ENCODE data around the gene USP32.

The USP32 gene

DNA sequence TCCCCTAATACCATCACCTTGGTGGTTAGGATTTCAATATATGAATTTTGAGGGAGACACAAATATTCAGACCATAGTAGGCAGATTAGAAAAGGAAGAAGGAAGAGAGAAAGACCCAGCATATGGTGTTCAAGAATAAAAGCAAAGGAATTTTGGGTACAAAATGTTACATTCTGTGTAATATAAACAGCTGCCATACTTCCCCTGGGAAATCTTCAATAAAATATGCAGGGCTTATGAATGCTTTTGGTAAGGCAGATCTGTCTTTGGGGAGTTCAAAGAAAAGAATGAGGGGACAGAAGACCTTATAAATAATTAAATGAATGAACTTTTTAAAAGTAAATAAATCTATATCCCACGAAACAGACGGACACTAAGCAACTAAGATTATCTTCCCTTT, 91.9 kb downstream of the USP32 start:
- no peak for DNase-seq (ENCODE audit: low read depth)

DNA sequence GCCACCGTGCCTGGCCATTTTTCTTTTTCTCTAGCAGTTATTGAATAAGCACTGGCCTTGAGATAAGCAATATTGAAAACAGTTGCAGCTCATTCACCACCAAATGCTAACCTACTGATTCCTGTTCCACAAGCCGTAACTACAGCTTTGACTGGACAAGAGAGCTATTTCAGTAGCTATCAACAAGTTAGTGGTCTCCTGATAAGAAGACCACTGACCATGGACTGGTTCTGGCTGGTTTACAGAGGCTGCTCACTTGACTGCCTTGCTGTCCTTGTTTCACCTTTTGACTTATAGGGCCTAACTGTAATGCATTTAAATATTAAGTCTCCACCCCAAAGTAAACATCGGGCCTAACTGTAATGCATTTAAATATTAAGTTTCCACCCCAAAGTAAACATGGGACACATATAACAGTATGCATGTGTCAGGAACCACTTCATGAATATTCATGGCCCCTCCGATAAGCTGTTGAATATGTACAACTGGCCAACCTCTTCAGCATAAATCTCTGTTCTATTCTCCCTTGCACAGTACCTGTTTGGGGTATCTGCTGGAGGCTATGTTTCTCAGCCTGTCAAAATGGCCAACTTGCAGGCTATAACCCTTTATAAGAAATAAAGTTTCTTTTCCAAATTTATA, 94.1 kb downstream of the USP32 start:
- DNase-seq (ENCODE audit: low read depth): no peak

- no peak for DNase-seq (ENCODE audit: low read depth)
These were observed 95.8 kb downstream of the USP32 start for GRCh38 chr17:60296177-60296576.

DNA sequence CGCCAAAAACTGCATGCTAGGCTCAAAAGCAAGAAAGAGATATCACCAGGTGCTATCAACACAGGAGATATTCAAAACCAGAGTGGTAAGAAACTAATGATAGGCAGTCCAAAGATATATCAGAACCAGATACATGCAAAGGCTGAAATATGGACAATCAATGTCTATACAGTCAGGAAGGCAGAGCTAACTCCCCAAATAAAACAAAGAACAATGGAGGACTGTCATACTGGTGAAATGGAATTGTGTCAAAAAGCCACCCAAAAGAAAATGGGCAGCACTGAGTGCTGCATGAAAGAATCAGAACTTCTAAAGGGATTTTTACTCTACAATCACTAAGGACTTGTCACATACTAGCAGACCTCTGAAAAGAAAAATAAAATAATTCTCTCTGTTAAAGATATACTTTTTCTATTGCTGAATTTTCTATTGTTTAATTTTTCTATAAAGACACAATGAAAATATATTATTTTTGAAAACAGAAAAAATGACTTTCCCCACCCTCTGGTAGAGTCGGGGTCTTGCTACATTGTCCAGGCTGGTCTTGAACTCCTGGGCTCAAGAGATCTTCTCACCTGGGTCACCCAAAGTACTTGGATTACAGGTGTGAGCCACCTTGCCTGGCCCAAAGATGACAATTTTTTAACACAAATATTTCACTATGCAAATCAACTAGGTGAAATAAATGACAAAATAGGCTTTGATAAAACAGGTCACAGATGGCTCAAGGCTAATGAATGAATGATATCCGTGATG, 98.2 kb downstream of the USP32 start:
- no peak for DNase-seq (ENCODE audit: low read depth)

GRCh38 chr17:60292697-60293096, 99.2 kb downstream of the USP32 start:
- no peak for DNase-seq (ENCODE audit: low read depth)

GRCh38 chr17:60284709-60285108, 107.2 kb downstream of the USP32 start:
- DNase-seq (ENCODE audit: low read depth): no peak

DNA sequence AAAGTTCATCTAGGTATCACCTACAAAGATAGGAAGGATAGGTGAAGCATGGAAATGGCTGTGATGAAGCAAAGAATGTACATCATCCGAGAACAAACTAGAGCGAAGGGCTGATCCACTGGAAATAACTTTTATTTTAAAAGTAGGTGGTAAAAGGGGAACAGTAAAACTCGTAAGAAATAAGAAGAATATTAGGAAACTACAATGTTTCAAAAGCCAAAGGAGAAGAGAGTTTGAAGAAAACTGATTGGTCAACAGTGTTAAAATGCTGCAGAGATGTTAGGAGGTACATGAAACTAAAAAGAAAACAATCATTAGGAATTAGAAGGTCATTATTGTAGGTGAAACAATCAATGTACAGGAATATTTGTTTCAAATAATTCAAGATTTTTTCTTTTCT, 108.1 kb downstream of the USP32 start:
- DNase-seq (ENCODE audit: low read depth): no peak

DNA sequence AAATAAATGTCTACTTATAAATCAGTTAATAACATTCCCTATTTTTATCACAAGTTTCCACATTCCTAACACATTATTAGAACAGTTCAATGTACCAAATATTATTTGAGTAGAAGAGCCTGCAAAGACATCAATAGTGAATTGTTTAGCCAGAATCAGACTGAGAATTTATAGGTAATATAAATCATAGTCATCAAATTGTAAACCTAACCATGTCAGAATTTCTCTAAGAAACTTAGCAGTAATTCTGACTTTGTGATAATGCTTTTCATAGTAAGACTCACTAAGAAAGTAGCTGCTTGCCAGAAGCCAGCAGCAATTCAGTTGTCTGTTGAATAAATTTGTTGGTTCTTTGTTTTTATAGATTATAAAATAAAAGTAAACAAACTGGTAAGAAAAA, 111.3 kb downstream of the USP32 start:
- no peak for DNase-seq (ENCODE audit: low read depth)

GRCh38 chr17:60278237-60278636, 113.7 kb downstream of the USP32 start:
- no peak for DNase-seq (ENCODE audit: low read depth)

- no peak for DNase-seq (ENCODE audit: low read depth)
These were observed 114.7 kb downstream of the USP32 start for GRCh38 chr17:60277258-60277657.

DNA sequence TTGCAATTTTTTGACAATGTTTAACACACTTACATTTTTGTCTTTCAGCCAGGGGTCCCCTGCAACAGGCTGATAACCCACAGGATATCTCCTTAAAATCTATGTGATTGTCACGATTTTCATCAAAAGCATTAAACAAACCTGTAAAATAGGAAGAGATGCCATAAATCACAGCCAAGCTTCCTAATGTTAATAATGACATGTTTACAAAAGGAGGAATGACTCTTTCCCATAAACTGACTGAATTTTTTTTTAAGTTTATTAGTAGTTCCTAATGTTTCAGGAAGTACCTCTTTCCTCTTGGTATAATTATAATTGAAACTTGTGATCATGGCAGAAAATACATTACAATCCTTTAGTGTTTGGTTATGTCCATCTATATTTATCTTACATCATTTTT, 122.5 kb downstream of the USP32 start:
- no peak for DNase-seq (ENCODE audit: low read depth)

- no peak for DNase-seq (ENCODE audit: low read depth)
These were observed 131.4 kb downstream of the USP32 start for GRCh38 chr17:60260540-60260939.

DNA sequence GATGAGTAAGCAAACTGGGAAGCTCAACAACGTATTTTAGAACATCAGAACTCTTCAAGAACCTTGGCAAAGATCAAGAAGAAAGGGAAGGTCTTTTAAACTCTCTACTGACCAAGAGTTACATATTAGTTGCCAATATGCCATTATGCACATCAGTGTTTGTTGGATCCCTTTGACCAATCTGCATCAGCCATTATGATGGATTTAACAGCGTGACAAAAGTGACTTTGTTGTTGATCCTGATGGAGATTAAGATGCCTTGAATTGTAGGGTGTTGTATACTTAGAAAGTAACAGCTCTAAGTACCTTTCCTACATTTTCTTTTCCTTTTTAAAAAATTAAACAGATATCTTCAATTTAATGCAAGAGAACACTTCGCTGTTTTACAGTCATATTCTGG, 133.6 kb downstream of the USP32 start:
- DNase-seq (ENCODE audit: low read depth): no peak

GRCh38 chr17:60256174-60256573, 135.8 kb downstream of the USP32 start:
- no peak for DNase-seq (ENCODE audit: low read depth)

DNA sequence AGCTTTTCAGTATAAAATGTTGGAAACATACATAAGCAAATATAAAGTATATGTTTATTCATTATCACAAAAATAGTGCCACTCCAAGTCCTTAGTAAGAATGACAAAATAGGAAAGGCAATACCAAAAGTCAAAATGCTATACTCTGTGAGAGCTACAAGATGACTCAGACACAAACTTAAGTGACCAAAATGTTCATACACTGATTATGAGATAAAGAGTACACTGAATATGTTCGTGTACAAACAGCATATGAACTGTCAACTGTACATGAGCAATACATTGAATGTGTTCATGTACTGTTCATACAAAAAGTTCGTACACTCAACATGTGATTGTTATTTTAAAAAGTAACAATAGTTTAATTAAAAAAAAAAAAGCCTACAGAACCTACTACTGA, 138.9 kb downstream of the USP32 start:
- DNase-seq (ENCODE audit: low read depth): no peak

- DNase-seq (ENCODE audit: low read depth): no peak
These were observed 139.5 kb downstream of the USP32 start for GRCh38 chr17:60252459-60252858.

- no peak for DNase-seq (ENCODE audit: low read depth)
These were observed 142.6 kb downstream of the USP32 start for GRCh38 chr17:60249290-60249826.

GRCh38 chr17:60248618-60249289, 143.2 kb downstream of the USP32 start:
- DNase-seq (ENCODE audit: low read depth): no peak

DNA sequence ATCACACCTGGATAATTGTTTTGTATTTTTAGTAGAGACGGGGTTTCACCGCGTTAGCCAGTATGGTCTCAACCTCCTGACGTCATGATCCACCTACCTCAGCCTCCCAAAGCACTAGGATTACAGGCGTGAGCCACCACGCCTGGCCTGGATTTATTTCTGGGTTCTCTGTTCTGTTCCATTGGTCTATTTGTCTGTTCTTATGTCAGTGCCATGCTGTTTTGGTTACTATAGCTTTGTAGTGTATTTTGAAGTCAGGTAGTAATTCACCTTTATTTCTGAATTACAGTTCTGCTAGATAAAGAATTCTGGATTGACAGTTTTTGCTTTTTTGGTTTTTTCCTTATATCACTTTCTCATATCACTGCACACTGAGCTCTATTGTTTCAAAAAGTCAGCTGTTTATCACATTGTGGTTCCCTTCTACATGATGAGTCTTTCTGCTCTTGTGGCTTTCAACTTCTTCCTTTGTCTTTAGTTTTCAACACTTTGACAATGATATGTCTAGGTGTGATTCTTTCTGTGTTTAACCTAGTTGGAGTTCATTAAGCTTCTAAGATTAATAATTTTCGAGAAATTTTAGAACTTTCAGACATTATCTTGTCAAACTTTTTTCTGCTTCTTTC, 144.0 kb downstream of the USP32 start:
- DNase-seq (ENCODE audit: low read depth): no peak

DNA sequence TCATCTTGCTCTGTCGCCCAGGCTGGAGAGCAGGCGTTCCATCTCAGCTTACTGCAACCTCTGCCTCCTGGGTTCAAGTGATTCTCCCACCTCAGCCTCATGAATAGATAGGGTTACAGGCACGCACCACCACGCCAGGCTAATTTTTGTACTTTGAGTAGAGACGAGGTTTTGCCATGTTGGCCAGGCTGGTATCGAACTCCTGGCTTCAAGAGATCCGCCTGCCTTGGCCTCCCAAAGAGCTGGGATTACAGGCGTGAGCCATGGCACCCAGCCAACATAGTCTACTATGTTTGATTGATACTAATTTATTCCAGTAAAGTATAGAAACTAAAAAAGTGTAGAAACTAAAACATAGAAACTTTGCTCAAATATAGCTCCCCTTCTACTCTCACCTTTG, 147.3 kb downstream of the USP32 start:
- no peak for DNase-seq (ENCODE audit: low read depth)

- DNase-seq (ENCODE audit: low read depth): no peak
These were observed 151.6 kb downstream of the USP32 start for GRCh38 chr17:60240290-60240689.

- DNase-seq (ENCODE audit: low read depth): no peak
These were observed 160.2 kb downstream of the USP32 start for GRCh38 chr17:60231691-60232090.

DNA sequence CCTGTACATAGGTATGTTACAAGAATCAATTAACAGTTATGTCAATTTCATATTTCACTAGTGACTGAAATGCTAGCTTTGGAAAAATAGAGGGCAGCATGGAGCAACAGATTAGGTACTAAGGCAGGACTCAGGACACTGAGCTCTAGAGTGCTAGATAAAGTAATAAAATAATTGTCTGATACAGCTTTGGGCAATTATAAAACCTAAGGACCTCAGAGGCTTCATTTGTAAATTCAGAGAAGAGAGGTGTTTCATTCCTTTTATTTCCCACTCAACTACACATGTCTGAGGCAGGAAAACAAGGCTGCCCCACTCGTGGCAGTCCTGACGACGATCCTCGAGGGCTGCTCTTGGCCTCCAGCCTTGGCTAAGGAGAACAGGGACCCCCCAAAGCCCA, 160.7 kb downstream of the USP32 start:
- DNase-seq (ENCODE audit: low read depth): no peak

All from T follicular helper cell (primary cell).